ENCODE results near the gene KIRREL1. TPM values are rescaled to one million over a fixed set of nuclear protein-coding genes. Genes with fewer than 3 reads are reported as not detected.
A peak's percentile ranks its signal among the peaks of the same experiment; 100 is the strongest.

The KIRREL1 gene
- total RNA-seq, 2 donors from 2014 or later = 22.8 to 26.5 TPM

DNA sequence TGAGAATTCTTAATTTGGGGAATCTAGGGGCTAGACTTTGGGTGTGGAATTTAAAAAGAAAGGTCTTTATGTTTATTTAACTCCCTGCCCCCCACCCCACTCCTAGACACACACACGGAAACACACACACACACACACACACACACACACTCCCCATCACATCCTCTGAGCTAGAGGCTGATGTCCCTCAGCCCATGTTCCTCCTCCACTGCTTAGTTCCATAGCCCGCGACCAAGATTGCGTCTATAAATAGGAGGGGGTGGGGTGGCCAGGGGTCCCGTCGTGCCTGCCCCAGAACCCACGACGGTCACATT lies 655 bp upstream of the KIRREL1 start:
- Histone ChIP-seq H3K4me1 (ENCODE audit: control insufficient read depth, insufficient read depth, low read length) (peaks cover 7% of the 10 kb centered on the region), H3K9ac (ENCODE audit: extremely low read depth, low read length, poor library complexity, severe bottlenecking) (peak overlapping the region; percentile 3), H3K4me3 (ENCODE audit: low read length) (peak overlapping the region; percentile 89), H3K27ac (ENCODE audit: low read depth, low read length) (no peak overlapping the region), H3K36me3 (ENCODE audit: control insufficient read depth, insufficient read depth, low read length) (peaks cover 3% of the 10 kb centered on the region), H3K27me3 (ENCODE audit: control insufficient read depth, insufficient read depth, low read length, poor library complexity, severe bottlenecking) (peaks cover 8% of the 10 kb centered on the region), H3K9me3 (ENCODE audit: control insufficient read depth, low read length) (no peaks in the 10 kb centered on the region)
- no peak for DNase-seq
- Mint-ChIP-seq H3K4me1 (peaks cover 15% of the 10 kb centered on the region), H3K36me3 (ENCODE audit: low read depth) (no peaks in the 10 kb centered on the region), H3K27me3 (ENCODE audit: insufficient read depth) (peaks cover 14% of the 10 kb centered on the region), H3K4me3 (peak overlapping the region; percentile 76), H3K9me3 (no peaks in the 10 kb centered on the region), H3K27ac (peak overlapping the region; percentile 37)
- no peak for TF ChIP-seq CTCF (conservative IDR thresholded peaks at IDR 0.05)
- WGBS, 2 experiments (ENCODE audit: insufficient coverage in 1 of 2, insufficient read length in 1 of 2) = 18 to 38% methylated on average over 2 to 8 of the region's 8 CpGs

- DNase-seq = peak; percentile 69
- H3K27ac ChIP-seq (ENCODE audit: low read depth, low read length) = peak overlapping the region; percentile 75
Observed at GRCh38 chr1:157993918-157994605, 617 bp downstream of the KIRREL1 start.

GRCh38 chr1:157994704-157995582 lies 1.5 kb downstream of the KIRREL1 start:
- Mint-ChIP-seq H3K27ac (no peak overlapping the region), H3K27me3 (ENCODE audit: insufficient read depth) (peaks cover 7% of the 10 kb centered on the region), H3K36me3 (ENCODE audit: low read depth) (no peaks in the 10 kb centered on the region), H3K4me3 (peak overlapping the region; percentile 76), H3K9me3 (no peaks in the 10 kb centered on the region), H3K4me1 (peaks cover 15% of the 10 kb centered on the region)
- peak; percentile 57 for DNase-seq
- Histone ChIP-seq H3K36me3 (ENCODE audit: control insufficient read depth, insufficient read depth, low read length) (peaks cover 3% of the 10 kb centered on the region), H3K4me1 (ENCODE audit: control insufficient read depth, insufficient read depth, low read length) (peaks cover 7% of the 10 kb centered on the region), H3K27me3 (ENCODE audit: control insufficient read depth, insufficient read depth, low read length, poor library complexity, severe bottlenecking) (no peaks in the 10 kb centered on the region), H3K9ac (ENCODE audit: extremely low read depth, low read length, poor library complexity, severe bottlenecking) (peak overlapping the region; percentile 38), H3K27ac (ENCODE audit: low read depth, low read length) (peak overlapping the region; percentile 75), H3K9me3 (ENCODE audit: control insufficient read depth, low read length) (no peaks in the 10 kb centered on the region), H3K4me3 (ENCODE audit: low read length) (peak overlapping the region; percentile 89)
- WGBS, 2 experiments (ENCODE audit: insufficient coverage in 1 of 2, insufficient read length in 1 of 2) = 47% methylated on average over 3 to 13 of the region's 13 CpGs
- no peak for TF ChIP-seq CTCF (conservative IDR thresholded peaks at IDR 0.05)

More at GRCh38 chr1:157993918-157994605, 617 bp downstream of the KIRREL1 start:
- Mint-ChIP-seq H3K9me3 (no peaks in the 10 kb centered on the region), H3K4me1 (peaks cover 15% of the 10 kb centered on the region), H3K36me3 (ENCODE audit: low read depth) (no peaks in the 10 kb centered on the region), H3K4me3 (peak overlapping the region; percentile 76), H3K27me3 (ENCODE audit: insufficient read depth) (peaks cover 7% of the 10 kb centered on the region), H3K27ac (peak overlapping the region; percentile 39)
- Histone ChIP-seq H3K4me1 (ENCODE audit: control insufficient read depth, insufficient read depth, low read length) (peaks cover 7% of the 10 kb centered on the region), H3K4me3 (ENCODE audit: low read length) (peak overlapping the region; percentile 89), H3K9ac (ENCODE audit: extremely low read depth, low read length, poor library complexity, severe bottlenecking) (peak overlapping the region; percentile 80), H3K27me3 (ENCODE audit: control insufficient read depth, insufficient read depth, low read length, poor library complexity, severe bottlenecking) (peaks cover 8% of the 10 kb centered on the region), H3K9me3 (ENCODE audit: control insufficient read depth, low read length) (no peaks in the 10 kb centered on the region), H3K36me3 (ENCODE audit: control insufficient read depth, insufficient read depth, low read length) (peaks cover 3% of the 10 kb centered on the region)
- WGBS, 2 experiments (ENCODE audit: insufficient coverage in 1 of 2, insufficient read length in 1 of 2) = 0% methylated on average over 7 to 27 of the region's 29 CpGs
- TF ChIP-seq CTCF (conservative IDR thresholded peaks at IDR 0.05) = peak; percentile 51

All from endodermal cell (in vitro differentiated cells).